GM12801 (cell line): ENCODE data around the gene CDYL2.

Source experiments
- CTCF ChIP-seq: IDR thresholded peaks from one replicate; pipeline ENCODE4 v1.5.1; 2011; ENCODE audit warnings: control low read depth; ENCODE audit not compliant: insufficient read length; ENCODE audit errors: extremely low read depth

Gene CDYL2

GRCh38 chr16:80827007-80827406, 22.6 kb upstream of the CDYL2 start:
- no peak for TF ChIP-seq CTCF

- no peak for TF ChIP-seq CTCF
These were observed 21.0 kb upstream of the CDYL2 start for GRCh38 chr16:80825365-80825758.

DNA sequence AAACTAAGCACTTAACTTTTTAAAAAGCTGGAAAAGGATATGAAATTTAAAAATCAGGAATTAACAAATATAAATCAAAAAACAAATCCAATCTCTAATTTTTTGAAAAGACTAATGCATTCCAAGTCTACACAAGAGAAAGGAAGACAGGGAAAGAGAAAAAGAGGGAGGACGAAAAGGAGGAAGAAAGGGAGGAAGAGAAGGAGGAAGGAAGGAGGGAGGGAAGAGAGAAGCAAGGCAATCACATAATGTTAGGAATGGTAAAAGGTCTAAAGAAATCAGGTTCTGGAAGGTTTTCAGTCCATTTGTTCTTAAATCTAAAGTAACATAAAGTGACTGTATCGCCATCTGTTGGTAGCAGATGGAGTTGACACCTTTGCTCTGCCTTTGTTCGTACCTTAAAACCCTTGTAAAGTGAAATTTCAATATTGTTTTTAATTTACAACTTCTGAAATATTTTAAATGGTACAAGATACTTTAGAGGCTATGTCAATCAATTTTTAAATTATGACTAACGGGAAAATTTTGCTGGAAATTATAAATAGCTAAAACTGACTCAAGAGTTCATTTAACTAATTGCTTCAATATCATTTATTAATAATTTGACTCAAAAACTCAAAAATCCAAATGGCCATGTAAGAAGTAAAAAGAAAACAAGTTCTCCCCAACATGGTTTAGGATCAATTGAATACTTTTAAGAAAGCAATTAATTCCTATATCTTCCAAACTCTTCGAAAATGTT, 20.4 kb upstream of the CDYL2 start:
- no peak for TF ChIP-seq CTCF

GRCh38 chr16:80819988-80820387, 15.6 kb upstream of the CDYL2 start:
- no peak for TF ChIP-seq CTCF

DNA sequence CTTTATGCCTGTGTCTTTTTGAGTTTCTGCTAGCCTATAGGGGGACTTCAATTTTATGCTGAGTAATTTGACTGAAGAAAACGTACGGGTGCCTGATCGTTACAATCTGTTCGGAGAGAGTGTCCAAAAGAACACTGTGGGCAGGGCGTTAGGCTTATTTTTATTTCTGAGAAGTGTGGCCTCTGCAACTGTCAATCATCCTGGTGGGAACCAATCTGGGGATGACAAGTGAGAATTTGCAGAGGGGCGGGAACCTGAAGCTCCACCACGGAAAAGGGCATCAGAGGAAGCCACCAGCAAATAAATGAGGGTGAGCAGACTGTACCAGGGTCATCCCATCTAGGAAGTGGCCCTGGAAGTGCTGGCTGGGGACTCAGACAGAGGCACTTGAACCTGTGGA, 12.0 kb upstream of the CDYL2 start:
- TF ChIP-seq CTCF = no peak

GRCh38 chr16:80812593-80812992, 8.2 kb upstream of the CDYL2 start:
- TF ChIP-seq CTCF = no peak

GRCh38 chr16:80809366-80809765, 5.0 kb upstream of the CDYL2 start:
- TF ChIP-seq CTCF = no peak

DNA sequence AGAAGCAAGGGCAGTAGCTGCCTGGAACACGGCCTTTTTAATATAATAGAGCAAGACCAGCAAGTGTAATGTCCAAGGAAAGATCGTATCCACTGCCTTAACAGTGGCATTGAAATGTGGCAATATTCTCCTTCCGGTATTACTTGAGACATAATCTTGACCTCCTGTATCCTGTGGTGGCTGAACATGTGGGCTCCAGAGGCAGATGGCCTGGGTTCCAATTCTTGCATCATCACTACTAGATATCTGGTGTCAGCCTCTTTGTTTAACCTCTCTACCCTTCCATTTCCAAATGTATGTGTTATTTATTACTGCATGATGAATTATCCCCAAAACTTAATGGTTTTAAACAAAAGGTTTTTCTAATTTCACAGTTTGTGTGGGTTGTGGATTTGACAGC, 3.5 kb upstream of the CDYL2 start:
- no peak for TF ChIP-seq CTCF
